ENCODE measurements around the gene OR9Q1.

The OR9Q1 gene

DNA sequence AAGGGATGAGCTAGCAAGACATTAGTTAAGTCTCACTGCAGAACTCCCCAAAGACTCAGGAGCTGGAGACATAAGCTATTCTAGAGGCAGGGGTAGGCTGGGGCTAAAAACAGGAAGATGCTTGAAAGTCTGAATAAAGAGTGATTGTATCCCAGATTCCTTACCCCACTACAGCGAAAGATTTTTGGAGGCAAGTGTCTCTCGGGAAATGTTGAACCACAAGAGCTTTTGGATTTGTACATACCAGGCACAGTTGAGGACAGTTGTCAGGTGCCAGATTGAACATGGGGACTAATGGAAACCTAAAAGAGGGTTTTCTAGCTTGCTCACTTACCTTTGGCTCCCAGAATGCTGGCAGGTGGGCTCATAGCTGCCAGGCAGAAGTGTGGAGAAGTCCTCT is 43.5 kb upstream of the OR9Q1 start:
- Histone ChIP-seq H3K36me3 (ENCODE audit: insufficient read depth, low read length) (no peaks in the 10 kb centered on the region), H3K4me2 (ENCODE audit: low read depth, low read length, poor library complexity, severe bottlenecking) (no peak overlapping the region), H4K20me1 (ENCODE audit: insufficient read depth, low read length, poor library complexity, severe bottlenecking) (no peaks in the 10 kb centered on the region), H3K9me2 (replicated peaks; ENCODE audit: low read depth, low read length) (no peaks in the 10 kb centered on the region), H3K27me3 (ENCODE audit: insufficient read depth, low read length, poor library complexity, severe bottlenecking) (no peaks in the 10 kb centered on the region), H3K79me2 (ENCODE audit: insufficient read depth, low read length) (no peaks in the 10 kb centered on the region), H2AFZ (ENCODE audit: low read length) (no peak overlapping the region; the same call in 1 of the 2 replicates), H3K9ac (ENCODE audit: low read depth, low read length, poor library complexity, severe bottlenecking) (no peak overlapping the region), H3K4me3 (ENCODE audit: low read length, poor library complexity, severe bottlenecking) (no peak overlapping the region), H3F3A (ENCODE audit: low read depth) (no peaks in the 10 kb centered on the region), H3K9me3 (ENCODE audit: insufficient read depth, low read depth, low read length) (0 out of 2 replicates have a peak, but pooled peaks cover 3% of the 10 kb centered on the region), H3K4me1 (ENCODE audit: insufficient read depth, low read length, poor library complexity, severe bottlenecking) (no peaks in the 10 kb centered on the region)
- TF ChIP-seq, protein P1, sequence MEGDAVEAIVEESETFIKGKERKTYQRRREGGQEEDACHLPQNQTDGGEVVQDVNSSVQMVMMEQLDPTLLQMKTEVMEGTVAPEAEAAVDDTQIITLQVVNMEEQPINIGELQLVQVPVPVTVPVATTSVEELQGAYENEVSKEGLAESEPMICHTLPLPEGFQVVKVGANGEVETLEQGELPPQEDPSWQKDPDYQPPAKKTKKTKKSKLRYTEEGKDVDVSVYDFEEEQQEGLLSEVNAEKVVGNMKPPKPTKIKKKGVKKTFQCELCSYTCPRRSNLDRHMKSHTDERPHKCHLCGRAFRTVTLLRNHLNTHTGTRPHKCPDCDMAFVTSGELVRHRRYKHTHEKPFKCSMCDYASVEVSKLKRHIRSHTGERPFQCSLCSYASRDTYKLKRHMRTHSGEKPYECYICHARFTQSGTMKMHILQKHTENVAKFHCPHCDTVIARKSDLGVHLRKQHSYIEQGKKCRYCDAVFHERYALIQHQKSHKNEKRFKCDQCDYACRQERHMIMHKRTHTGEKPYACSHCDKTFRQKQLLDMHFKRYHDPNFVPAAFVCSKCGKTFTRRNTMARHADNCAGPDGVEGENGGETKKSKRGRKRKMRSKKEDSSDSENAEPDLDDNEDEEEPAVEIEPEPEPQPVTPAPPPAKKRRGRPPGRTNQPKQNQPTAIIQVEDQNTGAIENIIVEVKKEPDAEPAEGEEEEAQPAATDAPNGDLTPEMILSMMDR (conservative IDR thresholded peaks at IDR 0.05; ENCODE audit: low read length) = no peak
- no peak for TF ChIP-seq EZH2phosphoT487 (IDR thresholded peaks at IDR 0.05; ENCODE audit: borderline replicate concordance)

- Histone ChIP-seq H3K9ac (ENCODE audit: low read depth, low read length, poor library complexity, severe bottlenecking) (no peak overlapping the region), H3K9me2 (replicated peaks; ENCODE audit: low read depth, low read length) (no peaks in the 10 kb centered on the region), H3K4me2 (ENCODE audit: low read depth, low read length, poor library complexity, severe bottlenecking) (no peak overlapping the region), H3K27me3 (ENCODE audit: insufficient read depth, low read length, poor library complexity, severe bottlenecking) (no peaks in the 10 kb centered on the region), H3K79me2 (ENCODE audit: insufficient read depth, low read length) (no peaks in the 10 kb centered on the region), H3K4me3 (ENCODE audit: low read length, poor library complexity, severe bottlenecking) (no peak overlapping the region), H3F3A (ENCODE audit: low read depth) (no peaks in the 10 kb centered on the region), H3K4me1 (ENCODE audit: insufficient read depth, low read length, poor library complexity, severe bottlenecking) (no peaks in the 10 kb centered on the region), H2AFZ (ENCODE audit: low read length) (no peak overlapping the region), H3K36me3 (ENCODE audit: insufficient read depth, low read length) (no peaks in the 10 kb centered on the region), H3K9me3 (ENCODE audit: insufficient read depth, low read depth, low read length) (no peaks in the 10 kb centered on the region), H4K20me1 (ENCODE audit: insufficient read depth, low read length, poor library complexity, severe bottlenecking) (no peaks in the 10 kb centered on the region)
- TF ChIP-seq, protein P1 (conservative IDR thresholded peaks at IDR 0.05; ENCODE audit: low read length) = no peak
- no peak for TF ChIP-seq EZH2phosphoT487 (IDR thresholded peaks at IDR 0.05; ENCODE audit: borderline replicate concordance)
These were observed 42.1 kb upstream of the OR9Q1 start for GRCh38 chr11:57981536-57981935.

DNA sequence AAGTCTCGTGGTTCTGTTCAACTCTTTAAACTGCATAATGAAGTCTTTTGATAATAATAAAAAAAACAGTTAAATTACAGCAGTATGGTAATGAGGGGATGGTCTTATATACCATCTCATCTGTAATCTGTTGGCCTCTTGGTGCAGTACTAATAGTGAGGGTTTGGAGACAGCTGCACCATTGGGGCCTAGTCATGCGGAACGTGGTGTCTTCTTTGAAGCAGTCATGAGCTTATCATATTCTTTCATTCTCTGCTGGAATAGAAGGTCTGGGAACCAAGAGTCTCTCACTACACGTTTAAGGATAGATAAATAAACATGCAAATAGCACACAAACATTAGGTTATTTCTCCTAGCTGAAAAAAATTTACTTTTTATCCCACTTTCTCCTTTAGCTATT is 40.9 kb upstream of the OR9Q1 start:
- no peaks in the 10 kb centered on the region for H3K36me3 ChIP-seq (ENCODE audit: insufficient read depth, low read length)
- H3K79me2 ChIP-seq (ENCODE audit: insufficient read depth, low read length) = no peaks in the 10 kb centered on the region
- H3F3A ChIP-seq (ENCODE audit: low read depth) = no peaks in the 10 kb centered on the region
- H3K27me3 ChIP-seq (ENCODE audit: insufficient read depth, low read length, poor library complexity, severe bottlenecking) = no peaks in the 10 kb centered on the region
- no peaks in the 10 kb centered on the region for H3K9me2 ChIP-seq (replicated peaks; ENCODE audit: low read depth, low read length)
- no peaks in the 10 kb centered on the region for H3K4me1 ChIP-seq (ENCODE audit: insufficient read depth, low read length, poor library complexity, severe bottlenecking)
- H3K9me3 ChIP-seq (ENCODE audit: insufficient read depth, low read depth, low read length) = no peaks in the 10 kb centered on the region
- TF ChIP-seq EZH2phosphoT487 (IDR thresholded peaks at IDR 0.05; ENCODE audit: borderline replicate concordance) = no peak
- TF ChIP-seq, protein P1 (conservative IDR thresholded peaks at IDR 0.05; ENCODE audit: low read length) = no peak
- H2AFZ ChIP-seq (ENCODE audit: low read length) = no peak overlapping the region
- no peak overlapping the region for H3K9ac ChIP-seq (ENCODE audit: low read depth, low read length, poor library complexity, severe bottlenecking)
- H3K4me2 ChIP-seq (ENCODE audit: low read depth, low read length, poor library complexity, severe bottlenecking) = no peak overlapping the region
- H4K20me1 ChIP-seq (ENCODE audit: insufficient read depth, low read length, poor library complexity, severe bottlenecking) = no peaks in the 10 kb centered on the region
- H3K4me3 ChIP-seq (ENCODE audit: low read length, poor library complexity, severe bottlenecking) = no peak overlapping the region

Measured in Loucy (cell line).